GM21526 (cell line): ENCODE data around the gene ZNF529.
"Not testable (repeated sequence)": the region's sequence is repeated elsewhere in the genome, so short reads cannot be mapped to it uniquely, and the experiment has no call there.

ENCODE experiments used
- ATAC-seq: cut with Tn5 transposase; IDR thresholded peaks from one replicate; pipeline ENCODE4 v1.9.1; 2021; ENCODE audit warnings: moderate library complexity; ENCODE audit not compliant: unreplicated experiment, low FRiP score

The ZNF529 gene

GRCh38 chr19:36573020-36573894, at the start of gene ZNF529:
ZNF529 (minus strand) TSS chr19:36573292; CDS start chr19:36572346, 946 bp downstream.
- peak; percentile 83 for ATAC-seq

- no peak for ATAC-seq
Observed at GRCh38 chr19:36605877-36606478, 32.9 kb upstream of the ZNF529 start.

DNA sequence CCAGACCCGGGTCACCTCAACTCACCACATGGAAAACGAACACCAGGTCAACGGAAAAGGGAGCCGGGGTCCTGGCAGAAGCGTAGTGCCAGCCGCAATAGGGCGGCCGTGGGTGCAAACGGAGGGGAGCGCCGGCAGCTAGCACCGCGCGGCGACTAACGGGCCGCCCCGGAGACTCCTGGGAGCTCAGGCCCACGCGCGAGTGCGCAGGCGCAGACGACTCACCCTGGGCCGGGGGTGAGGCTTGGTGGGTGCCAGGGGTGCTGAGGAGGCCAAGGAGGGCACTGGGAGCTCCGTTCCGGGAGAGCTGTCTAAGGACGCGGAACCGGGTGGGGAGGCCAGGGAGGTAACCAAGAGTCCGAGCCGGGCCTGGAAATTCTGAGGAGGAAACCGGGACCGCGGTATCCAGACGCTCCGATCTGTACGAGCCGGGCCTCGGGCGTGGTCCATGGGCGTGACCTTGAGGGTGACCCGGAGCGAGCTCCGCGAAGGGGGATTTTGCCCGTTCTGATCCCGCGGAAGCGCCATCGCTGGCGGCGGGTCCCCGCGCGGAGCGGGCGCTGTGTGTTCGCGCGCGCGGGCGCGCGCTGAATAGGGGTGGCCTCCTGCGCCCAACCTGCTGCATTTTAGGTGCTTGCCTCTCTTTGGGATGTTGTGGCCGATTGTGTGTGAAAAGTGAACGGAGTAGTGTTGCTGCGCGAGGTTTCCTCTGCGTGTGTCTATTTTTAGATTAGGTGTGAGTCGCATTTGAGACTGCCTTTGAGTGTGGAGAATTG, 32.2 kb upstream of the ZNF529 start, which contains the start of gene ZNF382:
Gene ZNF382 (plus strand): TSS at position 213 of the 776 bp plus-strand sequence. CDS start 4,602 bp downstream, outside the sequence.
- peak; percentile 48 for ATAC-seq

DNA sequence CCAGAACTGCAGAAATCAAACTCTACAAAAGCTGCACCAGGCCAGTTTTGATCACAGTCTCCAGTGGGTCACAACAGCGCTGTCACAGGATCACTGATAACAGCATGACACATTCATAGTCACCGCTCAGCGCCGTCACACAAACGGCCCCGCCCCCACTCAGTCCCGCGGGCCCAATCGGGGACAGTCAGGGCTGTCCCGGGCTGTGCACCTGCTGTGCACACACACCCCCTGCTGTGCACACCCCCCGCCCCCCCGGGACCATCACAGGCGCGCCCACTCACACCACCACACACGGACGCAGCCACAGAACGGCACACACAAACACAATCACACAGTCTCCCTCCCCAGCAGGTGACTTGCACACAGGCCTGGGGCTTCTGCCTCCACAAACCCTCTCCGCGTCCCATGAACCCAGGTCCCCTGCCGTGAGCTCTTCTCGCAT, 31.6 kb upstream of the ZNF529 start:
- peak; percentile 82 for ATAC-seq

GRCh38 chr19:36602681-36603080, 29.6 kb upstream of the ZNF529 start:
- ATAC-seq = not testable (repeated sequence)

- ATAC-seq = no peak
Observed at GRCh38 chr19:36579255-36579654, 6.2 kb upstream of the ZNF529 start.

DNA sequence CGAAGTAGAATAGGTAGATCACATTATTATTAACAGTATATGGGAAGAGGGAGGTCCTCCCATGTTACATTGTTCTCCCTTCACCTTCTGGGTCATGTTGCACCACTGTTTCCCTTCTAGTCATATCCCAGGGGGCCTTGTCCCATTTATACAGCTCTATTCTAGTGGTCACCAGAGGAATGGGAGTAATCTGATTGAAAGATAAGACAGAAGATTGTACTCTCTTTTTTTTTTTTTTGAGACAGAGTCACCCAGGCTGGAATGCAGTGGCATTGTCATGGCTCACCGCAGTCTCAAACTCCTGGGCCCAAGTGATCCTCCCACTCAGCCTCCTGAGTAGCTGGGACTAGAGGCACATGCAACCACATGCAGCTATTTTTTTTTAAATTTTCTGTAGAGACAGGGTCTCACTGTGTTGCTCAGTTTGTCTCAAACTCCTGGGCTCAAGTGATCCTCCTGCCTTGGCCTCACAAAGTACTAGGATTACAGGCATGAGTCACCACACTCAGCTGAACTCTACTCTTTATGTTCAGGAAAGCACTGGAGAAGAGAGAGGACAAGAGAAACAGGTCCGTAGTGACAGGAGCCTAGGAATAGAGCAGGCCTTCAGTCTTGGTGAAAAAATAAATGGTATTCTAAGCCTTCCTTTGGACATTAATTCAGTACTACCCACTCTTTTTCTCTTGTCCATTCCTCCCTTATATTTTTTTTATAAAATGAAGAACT, 4.3 kb upstream of the ZNF529 start:
- ATAC-seq = no peak

- ATAC-seq = no peak
Observed at GRCh38 chr19:36574741-36575140, 1.6 kb upstream of the ZNF529 start.

GRCh38 chr19:36573895-36574720, 1.0 kb upstream of the ZNF529 start:
- no peak for ATAC-seq

- no peak for ATAC-seq
Observed at GRCh38 chr19:36572593-36573019, 486 bp downstream of the ZNF529 start.

DNA sequence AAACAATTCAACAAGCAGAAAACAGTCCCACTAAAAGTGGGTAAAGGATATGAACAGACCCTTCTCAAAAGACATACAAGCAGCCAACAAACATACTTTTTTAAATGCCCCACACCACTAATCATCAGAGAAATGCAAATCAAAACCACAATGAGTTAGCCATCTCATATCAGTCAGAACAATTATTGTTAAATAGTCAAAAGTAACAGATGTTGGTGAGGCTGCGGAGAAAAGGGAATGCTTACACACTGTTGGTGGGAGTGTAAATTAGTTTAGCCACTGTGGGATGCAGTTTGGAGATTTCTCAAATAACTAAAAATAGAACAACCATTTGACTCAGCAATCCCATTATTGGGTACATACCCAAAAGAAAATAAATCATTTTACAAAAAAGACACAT, 8.7 kb downstream of the ZNF529 start:
- no peak for ATAC-seq

DNA sequence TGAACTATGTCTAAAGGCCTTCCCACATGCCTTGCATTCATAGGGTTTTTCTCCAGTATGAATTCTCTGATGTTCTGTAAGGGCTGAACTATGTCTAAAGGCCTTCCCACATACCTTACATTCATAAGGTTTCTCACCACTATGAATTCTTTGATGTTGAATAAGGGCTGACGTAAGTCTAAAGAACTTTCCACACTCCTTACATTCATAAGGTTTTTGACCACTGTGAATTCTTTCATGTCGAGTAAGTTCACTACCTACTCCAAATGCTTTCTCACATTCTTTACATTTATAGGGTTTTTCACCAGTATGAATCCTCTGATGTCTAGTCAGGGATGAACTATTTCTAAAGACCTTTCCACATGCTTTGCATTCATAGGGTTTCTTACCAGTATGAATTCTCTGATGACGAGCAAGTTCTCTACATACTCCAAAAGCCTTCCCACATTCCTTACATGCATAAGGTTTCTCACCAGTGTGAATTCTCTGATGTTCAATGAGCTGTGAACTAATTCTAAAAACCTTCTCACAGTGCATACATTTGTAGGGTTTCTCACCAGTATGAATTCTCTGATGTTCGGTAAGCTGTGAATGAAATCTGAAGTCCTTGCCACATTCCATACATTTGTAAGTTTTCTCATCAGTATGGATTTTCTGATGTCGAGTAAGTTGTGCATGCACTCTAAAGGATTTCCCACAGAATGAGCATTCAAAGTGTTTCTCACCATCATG, 25.9 kb downstream of the ZNF529 start:
- ATAC-seq = no peak

DNA sequence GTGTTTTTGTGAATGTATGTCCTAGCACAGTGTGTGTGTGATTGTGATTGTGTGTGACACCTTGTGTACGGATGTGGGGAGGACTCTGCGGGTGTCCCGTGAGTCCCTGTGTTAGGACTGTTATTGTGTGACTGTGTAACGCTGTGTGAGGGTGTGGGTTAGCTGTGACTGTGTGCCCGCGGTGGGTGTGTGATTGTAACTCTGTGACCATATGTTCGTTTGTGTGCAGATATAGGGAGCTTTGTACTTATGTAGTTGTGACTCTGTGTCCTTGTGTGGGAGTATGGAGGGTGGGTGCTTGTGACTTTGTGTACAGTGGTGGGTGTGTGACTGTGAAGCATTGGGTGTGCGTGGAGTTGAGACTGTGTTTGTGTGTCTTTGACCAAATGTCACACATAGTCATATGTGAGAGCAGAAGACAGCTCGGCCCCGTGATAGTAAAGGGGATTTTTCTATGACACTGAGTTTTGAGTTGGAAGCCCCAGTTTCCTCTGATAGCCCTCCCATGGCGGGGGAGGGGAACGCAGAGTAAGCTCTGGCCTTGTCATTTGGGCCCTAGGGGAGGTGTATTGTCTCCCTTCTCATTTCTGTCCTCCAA, 44.1 kb downstream of the ZNF529 start:
- peak; percentile 33 for ATAC-seq

- peak; percentile 73 for ATAC-seq
Observed at GRCh38 chr19:36528194-36528920, 44.7 kb downstream of the ZNF529 start, which contains the start of gene ZNF260. ZNF260 (minus strand) TSS chr19:36528271; CDS start chr19:36515238, 13,033 bp downstream.

DNA sequence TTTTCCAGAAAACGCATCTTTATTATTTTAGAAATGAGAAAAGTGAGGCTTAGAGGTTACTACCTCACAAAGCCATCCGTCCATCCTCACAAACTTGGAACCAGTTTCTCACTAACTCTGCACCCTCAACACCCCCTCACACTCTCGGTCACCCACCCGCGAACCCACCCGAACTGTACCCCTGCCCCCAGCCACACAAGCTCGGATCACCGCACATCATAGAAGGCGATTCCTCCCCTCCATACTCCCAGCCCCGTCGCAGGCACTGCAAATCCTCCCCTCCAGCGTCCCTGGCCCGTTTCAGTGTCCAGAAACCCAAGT, 45.3 kb downstream of the ZNF529 start:
- ATAC-seq = no peak

- ATAC-seq = no peak
Observed at GRCh38 chr19:36527341-36527740, 45.8 kb downstream of the ZNF529 start.

GRCh38 chr19:36526581-36526980, 46.5 kb downstream of the ZNF529 start:
- no peak for ATAC-seq

DNA sequence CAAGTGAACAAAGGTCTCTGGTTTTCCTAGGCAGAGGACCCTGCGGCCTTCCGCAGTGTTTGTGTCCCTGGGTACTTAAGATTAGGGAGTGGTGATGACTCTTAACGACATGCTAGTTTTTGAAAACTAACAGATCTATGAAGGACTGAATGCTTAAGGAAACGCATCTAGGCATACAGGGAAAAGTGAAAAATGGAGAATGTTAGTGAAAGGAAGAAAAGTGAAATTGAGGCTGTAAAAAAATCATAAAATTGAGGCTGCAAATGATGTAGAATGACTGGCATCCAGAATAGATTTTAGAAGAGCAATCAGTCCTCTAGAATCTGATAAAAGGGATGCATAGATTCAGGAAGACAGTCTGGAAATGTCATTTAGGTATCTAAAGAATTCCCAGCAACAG, 48.5 kb downstream of the ZNF529 start:
- ATAC-seq = no peak
